Subcutaneous adipose tissue (tissue), 4 donors: ENCODE data around the gene CCR5. TPM values are rescaled to one million over a fixed set of nuclear protein-coding genes. Genes with fewer than 3 reads are reported as not detected.

Source experiments
- CTCF ChIP-seq: fragments of 450-650 bp; IDR thresholded peaks from one replicate; pipeline ENCODE4 v1.5.1; 2016; ENCODE audit warnings: low read depth, mild to moderate bottlenecking, control low read depth, antibody characterized with exemption, moderate library complexity
- total RNA-seq, 4 donors: library from RNA; depleted of rRNA; stranded (reverse); fragments of >200 nt; gene quantifications; one replicate each; pipeline ENCODE4 v1.1.0, GENCODE V29; 2016

The CCR5 gene
- total RNA-seq, 4 donors from 2014 or later = 0.88 to 11.0 TPM; not detected in 2

- no peak for TF ChIP-seq CTCF
Measured at GRCh38 chr3:46423588-46423987, 52.8 kb downstream of the CCR5 start.

Other genes with a start within 250 kb of the CCR5 start
- gene CCR1, start 162.6 kb upstream of the CCR5 start, total RNA-seq = 10 to 100 TPM in 3 of 4 donors, 1 to 10 TPM in 1; 8.7 to 81.9 (median 20.1) TPM
- gene CCR3, start 128.5 kb upstream of the CCR5 start, total RNA-seq = not detected
- 1 to 10 TPM; 1.3 to 3.4 (median 1.8) TPM for gene CCR2, start 16.8 kb upstream of the CCR5 start, total RNA-seq
- gene CCRL2, start 36.3 kb downstream of the CCR5 start, total RNA-seq = 10 to 100 TPM in 2 of 4 donors, 1 to 10 TPM in 2; 4.1 to 27.2 (median 17.0) TPM
- 10 to 100 TPM in 2 of 4 donors, 1 to 10 TPM in 2; 1.2 to 17.9 (median 7.2) TPM for gene LTF, start 94.0 kb downstream of the CCR5 start, total RNA-seq
- gene RTP3, start 127.0 kb downstream of the CCR5 start, total RNA-seq = not detected
- 1 to 10 TPM; 1.1 to 7.7 (median 5.0) TPM for gene LRRC2, start 195.4 kb downstream of the CCR5 start, total RNA-seq
- gene FAM240A, start 241.6 kb downstream of the CCR5 start, total RNA-seq = not detected